ENCODE measurements around the gene GNG4.

DNA sequence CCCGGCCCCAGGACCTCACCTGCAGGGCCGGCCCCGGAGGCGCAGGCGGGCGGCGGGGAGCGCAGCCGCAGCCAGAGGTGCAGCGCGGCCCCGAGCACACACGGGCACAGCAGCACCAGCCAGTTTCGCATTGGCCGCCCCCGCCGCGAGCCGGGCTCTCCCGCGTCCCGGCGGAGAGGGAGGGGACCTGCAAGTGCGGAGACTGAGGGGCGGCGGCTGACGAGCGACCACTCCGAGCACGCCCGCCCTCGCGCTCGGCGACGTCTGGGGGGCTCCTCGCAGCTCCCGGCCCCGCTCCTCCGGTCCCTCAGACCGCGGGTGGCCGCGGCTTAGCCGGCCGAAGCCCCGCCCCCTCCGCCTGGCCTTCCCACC, 145.5 kb downstream of the GNG4 start, which contains the start of gene B3GALNT2:
- TF ChIP-seq RAD21 (CRISPR knock-in tag; conservative IDR thresholded peaks at IDR 0.05 in 1 of 2, IDR thresholded peaks at IDR 0.05 in 1 of 2) = no peak
- TF ChIP-seq SRF (CRISPR knock-in tag; IDR thresholded peaks at IDR 0.05) = no peak
- TF ChIP-seq, protein P1, sequence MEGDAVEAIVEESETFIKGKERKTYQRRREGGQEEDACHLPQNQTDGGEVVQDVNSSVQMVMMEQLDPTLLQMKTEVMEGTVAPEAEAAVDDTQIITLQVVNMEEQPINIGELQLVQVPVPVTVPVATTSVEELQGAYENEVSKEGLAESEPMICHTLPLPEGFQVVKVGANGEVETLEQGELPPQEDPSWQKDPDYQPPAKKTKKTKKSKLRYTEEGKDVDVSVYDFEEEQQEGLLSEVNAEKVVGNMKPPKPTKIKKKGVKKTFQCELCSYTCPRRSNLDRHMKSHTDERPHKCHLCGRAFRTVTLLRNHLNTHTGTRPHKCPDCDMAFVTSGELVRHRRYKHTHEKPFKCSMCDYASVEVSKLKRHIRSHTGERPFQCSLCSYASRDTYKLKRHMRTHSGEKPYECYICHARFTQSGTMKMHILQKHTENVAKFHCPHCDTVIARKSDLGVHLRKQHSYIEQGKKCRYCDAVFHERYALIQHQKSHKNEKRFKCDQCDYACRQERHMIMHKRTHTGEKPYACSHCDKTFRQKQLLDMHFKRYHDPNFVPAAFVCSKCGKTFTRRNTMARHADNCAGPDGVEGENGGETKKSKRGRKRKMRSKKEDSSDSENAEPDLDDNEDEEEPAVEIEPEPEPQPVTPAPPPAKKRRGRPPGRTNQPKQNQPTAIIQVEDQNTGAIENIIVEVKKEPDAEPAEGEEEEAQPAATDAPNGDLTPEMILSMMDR (IDR thresholded peaks at IDR 0.05 in 2 of 3, conservative IDR thresholded peaks at IDR 0.05 in 1 of 3; ENCODE audit: insufficient read depth in 2 of 3, low read depth in 1 of 3, low read length in 3 of 3) = no peak
- no peak; the same call in 1 of the 2 replicates for TF ChIP-seq XRCC5 (IDR thresholded peaks at IDR 0.05; ENCODE audit: low read depth, low read length)
- TF ChIP-seq, protein P2, sequence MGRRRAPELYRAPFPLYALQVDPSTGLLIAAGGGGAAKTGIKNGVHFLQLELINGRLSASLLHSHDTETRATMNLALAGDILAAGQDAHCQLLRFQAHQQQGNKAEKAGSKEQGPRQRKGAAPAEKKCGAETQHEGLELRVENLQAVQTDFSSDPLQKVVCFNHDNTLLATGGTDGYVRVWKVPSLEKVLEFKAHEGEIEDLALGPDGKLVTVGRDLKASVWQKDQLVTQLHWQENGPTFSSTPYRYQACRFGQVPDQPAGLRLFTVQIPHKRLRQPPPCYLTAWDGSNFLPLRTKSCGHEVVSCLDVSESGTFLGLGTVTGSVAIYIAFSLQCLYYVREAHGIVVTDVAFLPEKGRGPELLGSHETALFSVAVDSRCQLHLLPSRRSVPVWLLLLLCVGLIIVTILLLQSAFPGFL (CRISPR knock-in tag; IDR thresholded peaks at IDR 0.05) = no peak
- TF ChIP-seq BRD9 (IDR thresholded peaks at IDR 0.05; ENCODE audit: low read depth, partially characterized antibody) = no peak
- TF ChIP-seq JUND (IDR thresholded peaks at IDR 0.05; ENCODE audit: borderline replicate concordance, low read depth, low read length) = no peak
- no peak for TF ChIP-seq JUND (tag; IDR thresholded peaks at IDR 0.05; ENCODE audit: borderline replicate concordance, low read depth, low read length)
- no peak for TF ChIP-seq NUFIP1 (IDR thresholded peaks at IDR 0.05; ENCODE audit: partially characterized antibody)

Data from K562 (cell line).